Body of pancreas (tissue), 4 donors: ENCODE measurements around the gene WDR33. TPM values are rescaled to one million over a fixed set of nuclear protein-coding genes. Genes with fewer than 3 reads are reported as not detected.
A peak's percentile ranks its signal among the peaks of the same experiment; 100 is the strongest.

Source experiments
- ATAC-seq: fragments of 150-250 bp; one replicate; pipeline ENCODE4 v1.9.1; 2016
- DNase-seq, 4 donors: peaks; one replicate each; pipeline ENCODE4 v3.0.0-alpha.2; 2019
- H3K27ac ChIP-seq, 4 donors: fragments of 200-600 bp; sonication (generic); 1 replicate in 3 of 4; 2 replicates in 1 of 4; pipeline versions ENCODE4 v1.5.1 to v1.6.1; 2016 to 2019; ENCODE audit warnings: mild to moderate bottlenecking in 1 of 4, mixed read lengths in 1 of 4, moderate library complexity in 1 of 4
- H3K27me3 ChIP-seq, 2 donors: fragments of 200-600 bp; sonication (generic); one replicate each; pipeline ENCODE4 v1.6.0; 2016; ENCODE audit warnings: mild to moderate bottlenecking in 1 of 2
- H3K36me3 ChIP-seq, 2 donors: fragments of 200-600 bp; sonication (generic); replicated peaks in 1 of 2; 2 replicates each; pipeline ENCODE4 v1.5.1; 2016; ENCODE audit warnings: low read depth in 2 of 2; ENCODE audit not compliant: insufficient read depth in 1 of 2
- H3K4me1 ChIP-seq: fragments of 200-600 bp; sonication (generic); one replicate; pipeline ENCODE4 v1.6.0; 2016
- H3K4me3 ChIP-seq, 2 donors: fragments of 200-600 bp; sonication (generic); 1 replicate in 1 of 2; 2 replicates in 1 of 2; pipeline ENCODE4 v1.5.1; 2016 to 2019
- H3K9me3 ChIP-seq, 3 donors: fragments of 200-600 bp; sonication (generic); 1 replicate in 2 of 3; 2 replicates in 1 of 3; pipeline ENCODE4 v1.5.1; 2016
- CTCF ChIP-seq, 7 experiments: fragments of 450-650 bp in 4 of 7; fragments of 200-600 bp in 3 of 7; sonication (generic) in 3 of 7; IDR thresholded peaks; one replicate each; pipeline ENCODE4 v1.5.1; 2016 to 2019; ENCODE audit warnings: antibody characterized with exemption in 7 of 7
- POLR2A ChIP-seq, 3 donors: fragments of 450-650 bp; IDR thresholded peaks; one replicate each; pipeline ENCODE4 v1.6.1; 2016; ENCODE audit warnings: antibody characterized with exemption in 3 of 3, mild to moderate bottlenecking in 2 of 3
- WGBS, 2 donors: methylation state at CpG; one replicate each; pipeline ENCODE4 v1.1.5; 2017; 5-methylcytosine and 5-hydroxymethylcytosine counted together
- intact Hi-C: fragments of 100-400 bp; cut with DNase I; formaldehyde crosslinking; loops from one replicate; pipeline ENCODE4 v1.15.1; 2023
- small RNA-seq: library from RNA; depleted of rRNA; stranded (forward); fragments of <200 nt; gene quantifications from one replicate; pipeline ENCODE3, GENCODE V24; 2016
- total RNA-seq, 2 donors: library from RNA; depleted of rRNA; stranded (reverse); fragments of >200 nt; gene quantifications; one replicate each; pipeline ENCODE4 v1.1.0, GENCODE V29; 2016

WDR33 gene
- total RNA-seq, 2 donors from 2014 or later: 31.6 to 37.1 TPM

- H3K27ac ChIP-seq: no peak overlapping the region
- H3K4me1 ChIP-seq: peaks cover 12% of the 10 kb centered on the region
- DNase-seq (no peak), ATAC-seq (no peak)
- no peaks in the 10 kb centered on the region for H3K27me3 ChIP-seq
- H3K9me3 ChIP-seq: no peaks in the 10 kb centered on the region
- H3K4me3 ChIP-seq: no peak overlapping the region
- intact Hi-C loops: no loop called here
- 70 to 73% methylated on average over 25 of the region's 25 CpGs for WGBS, 2 donors
- no peak for TF ChIP-seq POLR2A (IDR thresholded peaks at IDR 0.05)
- TF ChIP-seq CTCF (IDR thresholded peaks at IDR 0.05): no peak
- H3K36me3 ChIP-seq: no peaks in the 10 kb centered on the region
Measured at GRCh38 chr2:127652786-127653357, 158.1 kb downstream of the WDR33 start.

GRCh38 chr2:127651971-127652550 lies 158.9 kb downstream of the WDR33 start:
- ATAC-seq: peak; percentile 38
- WGBS, 2 donors: 59 to 82% methylated on average over 13 to 14 of the region's 14 CpGs
- Histone ChIP-seq H3K9me3 (no peaks in the 10 kb centered on the region), H3K4me1 (peaks cover 12% of the 10 kb centered on the region), H3K36me3 (no peaks in the 10 kb centered on the region), H3K27me3 (no peaks in the 10 kb centered on the region), H3K4me3 (no peak overlapping the region), H3K27ac (peak overlapping the region in 1 of 4 donors; percentile 6)
- no peak for TF ChIP-seq CTCF (IDR thresholded peaks at IDR 0.05)
- TF ChIP-seq POLR2A (IDR thresholded peaks at IDR 0.05): no peak
- peak; percentile 36 to 52 (median 43) for DNase-seq
- intact Hi-C loops: no loop called here

GRCh38 chr2:127651381-127651809 lies 159.6 kb downstream of the WDR33 start:
- Histone ChIP-seq H3K4me1 (peaks cover 12% of the 10 kb centered on the region), H3K9me3 (no peaks in the 10 kb centered on the region), H3K27me3 (no peaks in the 10 kb centered on the region), H3K4me3 (no peak overlapping the region), H3K27ac (no peak overlapping the region), H3K36me3 (no peaks in the 10 kb centered on the region)
- 86 to 93% methylated on average over 16 to 29 of the region's 29 CpGs for whole genome bisulfite sequencing, 2 donors
- ATAC-seq (no peak), DNase-seq (no peak)
- intact Hi-C loops: no loop called here
- TF ChIP-seq POLR2A (IDR thresholded peaks at IDR 0.05): no peak
- TF ChIP-seq CTCF (IDR thresholded peaks at IDR 0.05): no peak

Small RNA genes lying within 50 kb of the gene (small RNA-seq; reads per million reads assigned to genes)
- not detected for gene RF00017
- not detected for gene RF00019
- not detected for gene RNU6-395P
- not detected for gene RNY4P7

Other genes with a start within 250 kb of the WDR33 start
- under 1 TPM in 1 of 2 donors, not detected in 1; 0.26 TPM for gene GPR17, start 165.0 kb downstream of the WDR33 start, total RNA-seq
- 10 to 100 TPM in 1 of 2 donors, 1 to 10 TPM in 1; 9.6 to 21.4 TPM for gene LIMS2, start 135.6 kb downstream of the WDR33 start, total RNA-seq
- gene SFT2D3, start 109.7 kb downstream of the WDR33 start, total RNA-seq: 10 to 100 TPM; 11.2 to 11.9 TPM
- gene POLR2D, start 47.0 kb upstream of the WDR33 start, total RNA-seq: 1 to 10 TPM; 4.6 to 7.5 TPM
- gene AMMECR1L, start 74.8 kb upstream of the WDR33 start, total RNA-seq: 1 to 10 TPM; 6.2 to 9.2 TPM
- gene SAP130, start 216.9 kb upstream of the WDR33 start, total RNA-seq: 1 to 10 TPM; 4.4 to 4.6 TPM